Activated T-cell treated with anti-CD3 and anti-CD28 coated beads, Interleukin-2, amount 50 U/mL, for 48 hours (primary cell): ENCODE data around the gene NT5DC2.
"Not testable (repeated sequence)": the region's sequence is repeated elsewhere in the genome, so short reads cannot be mapped to it uniquely, and the experiment has no call there.

Source experiments
- DNase-seq, 2 experiments: peaks; one replicate each; pipeline ENCODE4 v3.0.0-alpha.2; 2020

NT5DC2 gene

GRCh38 chr3:52537165-52537620 lies 3.5 kb upstream of the NT5DC2 start:
- no peak for DNase-seq

- peak; percentile 97 to 99 for DNase-seq
Observed at GRCh38 chr3:52536369-52537164, 2.9 kb upstream of the NT5DC2 start, which contains the start of gene UQCC5. Gene UQCC5, plus strand, starts transcription at chr3:52536605. Its CDS starts 151 bp downstream, at chr3:52536756.

GRCh38 chr3:52536112-52536368 lies 2.4 kb upstream of the NT5DC2 start:
- no peak for DNase-seq

GRCh38 chr3:52535411-52536111 lies 1.9 kb upstream of the NT5DC2 start:
- DNase-seq = no peak

GRCh38 chr3:52534281-52535183 lies 875 bp upstream of the NT5DC2 start:
- no peak for DNase-seq

GRCh38 chr3:52532838-52533622 lies 627 bp downstream of the NT5DC2 start:
- peak; percentile 45 to 56 for DNase-seq

GRCh38 chr3:52532517-52532837 lies 1.2 kb downstream of the NT5DC2 start:
- peak; percentile 49 to 53 for DNase-seq

GRCh38 chr3:52531860-52532516 lies 1.7 kb downstream of the NT5DC2 start:
- DNase-seq = no peak

DNA sequence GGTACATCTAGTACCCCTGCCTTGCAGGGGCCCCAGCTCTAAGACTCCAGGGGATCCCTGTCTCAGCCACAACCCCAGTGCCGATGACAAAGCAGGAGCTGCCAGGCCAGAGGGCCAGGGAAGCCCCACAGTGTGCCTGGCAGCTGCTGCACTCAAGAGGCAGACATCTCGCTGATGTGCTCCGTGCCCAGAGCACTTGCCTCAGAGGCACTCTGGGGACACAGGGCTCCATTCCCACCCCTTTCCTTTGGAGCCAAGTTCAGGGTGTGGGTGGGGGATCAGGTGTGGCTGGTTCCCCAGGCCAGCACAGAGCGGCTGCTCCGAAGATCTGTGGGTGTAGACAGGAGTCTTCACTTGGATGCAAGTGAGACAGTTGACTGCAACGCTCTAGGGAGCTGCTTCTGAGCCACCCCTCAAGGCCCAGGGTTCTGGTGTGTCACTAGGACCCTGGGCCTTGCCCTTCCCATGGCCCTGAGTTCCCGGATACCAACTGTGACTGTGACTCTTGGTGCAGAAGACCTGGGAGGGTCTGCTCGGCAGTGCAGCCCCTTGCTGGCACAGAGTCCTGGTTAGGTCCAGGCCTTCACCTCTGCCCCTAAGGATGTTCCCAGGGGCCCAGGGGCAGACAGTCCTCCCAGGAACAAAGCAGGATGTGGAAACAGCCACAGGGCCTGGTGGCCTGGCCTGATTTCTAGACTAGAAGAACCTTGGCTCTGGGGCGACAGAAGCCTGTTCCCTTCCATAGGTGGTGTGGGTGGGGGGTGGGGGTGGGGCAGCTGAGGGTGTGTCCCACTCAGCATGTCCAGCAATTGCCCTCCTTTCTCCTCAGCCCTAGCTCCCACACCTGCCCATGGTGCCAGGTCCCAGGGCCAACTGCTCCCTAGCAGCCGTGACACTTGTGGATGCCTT lies 2.5 kb downstream of the NT5DC2 start:
- DNase-seq = no peak

DNA sequence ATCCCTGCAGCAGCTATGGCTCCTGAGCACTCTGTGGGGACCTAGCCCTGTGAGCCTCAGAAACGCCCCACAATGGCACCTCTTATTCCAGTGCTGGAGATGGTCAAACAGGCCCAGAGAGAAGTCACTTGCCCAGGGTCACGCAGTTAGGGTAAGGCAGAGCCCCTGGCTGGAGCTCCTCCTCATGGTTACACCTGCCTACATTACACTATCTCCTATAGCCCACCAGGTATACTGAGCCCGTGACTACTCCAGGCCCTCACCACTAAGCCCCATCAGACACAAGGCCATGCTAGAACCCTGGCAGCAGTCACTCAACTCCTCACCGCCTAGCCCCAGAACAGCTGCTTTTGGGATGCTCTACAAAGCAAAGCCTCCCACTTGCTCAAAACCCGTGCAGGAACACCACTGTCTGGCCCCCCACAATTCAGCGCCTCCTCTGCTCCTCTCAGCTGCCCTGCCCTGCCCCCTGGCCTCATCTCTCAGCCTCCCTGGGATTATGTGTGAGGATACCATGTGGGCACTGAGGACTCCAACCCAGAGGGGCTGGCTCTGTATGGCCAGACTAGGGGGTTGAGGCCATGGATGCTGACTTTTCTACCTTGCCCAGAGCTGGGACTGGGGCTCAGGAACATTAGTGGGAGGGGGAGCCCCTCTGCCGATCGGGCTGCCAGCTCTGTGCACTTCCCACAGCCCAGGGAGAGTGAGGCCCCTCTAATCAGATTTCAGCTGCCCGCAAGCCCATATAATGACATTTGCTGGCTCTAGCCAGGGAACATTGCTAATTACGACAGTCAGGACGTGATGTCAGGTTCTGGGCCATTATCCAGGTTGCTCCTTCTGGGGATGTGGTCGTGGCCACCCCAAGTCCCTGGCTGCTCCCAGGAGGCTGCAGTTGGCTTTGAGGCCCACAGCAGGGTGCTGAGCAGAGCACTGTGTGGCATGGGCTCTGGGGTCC lies 4.0 kb downstream of the NT5DC2 start:
- no peak for DNase-seq

GRCh38 chr3:52528586-52529375 lies 4.9 kb downstream of the NT5DC2 start:
- no peak for DNase-seq

- DNase-seq = no peak
Observed at GRCh38 chr3:52527732-52528585, 5.7 kb downstream of the NT5DC2 start.

DNA sequence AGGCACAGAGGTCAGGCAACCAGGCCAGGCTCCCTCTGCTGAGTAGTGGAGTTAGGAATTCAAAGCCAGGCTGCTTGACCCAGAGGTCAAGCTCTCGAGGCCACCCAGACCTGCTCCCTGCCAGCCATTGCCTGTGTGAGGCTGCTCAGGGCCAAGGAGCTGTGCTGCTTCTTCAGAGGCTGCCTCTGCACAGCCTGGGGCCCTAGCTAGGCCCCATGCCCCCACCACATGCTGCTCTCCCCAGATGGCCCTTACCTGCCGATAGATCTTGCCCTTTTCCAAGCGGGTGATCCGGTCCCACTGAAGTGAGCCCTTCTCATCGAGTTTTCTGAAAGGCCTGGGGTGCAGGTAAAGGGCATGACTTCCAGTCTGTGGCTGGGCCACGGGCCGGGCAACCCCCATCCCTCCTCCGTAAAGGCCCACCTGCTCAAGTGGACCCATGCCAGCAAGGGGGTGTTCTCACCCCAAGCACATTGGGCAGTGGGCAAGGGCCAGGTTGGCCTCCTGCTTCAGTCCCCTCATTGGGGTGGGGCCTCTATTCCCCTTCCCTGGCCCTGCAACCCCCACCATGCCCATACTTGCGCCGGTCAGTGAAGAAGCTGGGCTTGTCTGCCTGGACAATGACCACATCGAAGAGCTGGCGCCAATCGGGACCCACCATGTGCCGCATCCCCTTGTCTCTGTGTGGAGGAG lies 6.5 kb downstream of the NT5DC2 start:
- DNase-seq = no peak

DNA sequence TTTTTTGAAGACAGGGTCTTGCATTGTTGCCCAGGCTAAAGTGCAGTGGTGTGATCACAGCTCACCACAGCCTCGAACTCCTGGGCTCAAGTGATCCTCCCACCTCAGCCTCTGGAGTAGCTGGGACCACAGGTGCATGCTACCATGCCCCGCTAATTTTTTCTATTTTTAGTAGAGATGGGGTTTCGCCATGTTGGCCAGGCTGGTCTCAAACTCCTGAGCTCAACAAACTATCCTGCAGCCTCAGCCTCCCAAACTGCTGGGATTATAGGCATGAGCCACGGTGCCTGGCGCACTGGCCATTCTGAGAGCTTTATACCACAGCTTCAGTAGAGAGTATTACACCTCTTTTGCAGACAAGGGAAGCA lies 7.0 kb downstream of the NT5DC2 start:
- DNase-seq = not testable (repeated sequence)

DNA sequence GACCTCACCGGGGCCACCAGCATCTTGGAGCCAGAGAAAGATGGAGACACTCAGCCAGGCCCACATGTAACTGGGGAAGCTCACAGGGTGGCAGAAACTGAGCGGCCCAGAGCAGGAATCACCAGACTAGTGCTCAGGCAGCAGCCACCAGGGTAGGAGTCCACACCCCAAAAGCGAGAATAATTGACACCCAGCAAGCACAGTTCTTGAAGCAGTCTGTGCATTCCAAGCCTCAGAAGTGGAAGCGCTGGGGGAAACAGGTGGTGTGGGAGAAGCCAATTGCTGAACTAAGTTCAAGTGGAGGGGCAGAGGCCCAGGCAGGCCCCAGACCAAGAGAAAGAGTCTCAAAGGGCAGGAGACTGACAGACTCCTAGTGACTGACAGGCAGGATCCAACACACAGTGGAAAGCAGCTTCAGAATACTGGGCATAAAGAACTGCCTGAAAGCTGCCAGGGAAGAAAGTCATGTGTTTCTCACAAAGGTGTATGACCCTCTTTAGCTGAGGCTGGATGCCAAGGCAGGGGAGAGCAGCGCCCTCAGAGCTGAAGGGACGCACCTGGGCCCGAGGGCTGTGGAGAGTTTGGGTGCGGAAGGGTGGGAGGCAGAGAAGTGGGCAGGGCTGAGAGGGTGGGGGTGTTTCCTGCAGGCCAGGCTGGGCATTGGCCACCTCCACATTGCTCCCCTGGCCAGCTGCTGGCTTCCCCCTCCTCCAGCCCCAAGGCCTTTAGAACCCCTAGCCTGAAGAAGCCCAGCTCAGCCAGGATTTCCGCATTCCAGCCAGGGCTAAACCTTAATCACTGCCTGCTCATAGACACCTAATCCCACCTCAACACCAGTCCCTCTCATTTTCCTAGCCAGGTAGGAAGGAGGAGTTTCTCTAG lies 7.7 kb downstream of the NT5DC2 start:
- DNase-seq = no peak
